Esophagus squamous epithelium (tissue), 5 donors: ENCODE data around the gene PACS2. TPM values are rescaled to one million over a fixed set of nuclear protein-coding genes. Genes with fewer than 3 reads are reported as not detected.

Experiments used
- DNase-seq: peaks from one replicate; lab custom pipeline; 2025; lab: John Stamatoyannopoulos, UW
- H3K27ac ChIP-seq, 4 donors: fragments of 200-600 bp; sonication (generic); one replicate each; pipeline ENCODE4 v1.5.1; 2016 to 2019; ENCODE audit warnings: mild to moderate bottlenecking in 1 of 4
- H3K27me3 ChIP-seq, 4 donors: fragments of 200-600 bp; sonication (generic); 1 replicate in 3 of 4; 2 replicates in 1 of 4; pipeline versions ENCODE4 v1.5.1 to v1.6.0; 2017 to 2021; ENCODE audit warnings: antibody characterized with exemption in 1 of 4
- H3K36me3 ChIP-seq, 3 donors: fragments of 200-600 bp; sonication (generic); one replicate each; pipeline ENCODE4 v1.5.1; 2016 to 2019
- H3K4me1 ChIP-seq, 3 donors: fragments of 200-600 bp; sonication (generic); one replicate each; pipeline ENCODE4 v1.5.1; 2017 to 2019
- H3K4me3 ChIP-seq, 4 donors: fragments of 200-600 bp; sonication (generic); 1 replicate in 3 of 4; 2 replicates in 1 of 4; pipeline ENCODE4 v1.5.1; 2016 to 2019; ENCODE audit warnings: mild to moderate bottlenecking in 2 of 4, moderate library complexity in 1 of 4
- H3K9me3 ChIP-seq, 3 donors: fragments of 200-600 bp; sonication (generic); one replicate each; pipeline ENCODE4 v1.5.1; 2016 to 2019
- POLR2A ChIP-seq, 4 donors: fragments of 450-650 bp; IDR thresholded peaks; one replicate each; pipeline ENCODE4 v1.6.1; 2017; ENCODE audit warnings: antibody characterized with exemption in 4 of 4, mild to moderate bottlenecking in 4 of 4, moderate library complexity in 3 of 4
- WGBS, 2 donors: methylation state at CpG; one replicate each; pipeline ENCODE4 v1.1.5; 2018; 5-methylcytosine and 5-hydroxymethylcytosine counted together
- intact Hi-C: fragments of 100-400 bp; cut with DNase I; formaldehyde crosslinking; loops from one replicate; pipeline ENCODE4 v1.15.0; 2022
- total RNA-seq, 4 donors: library from RNA; depleted of rRNA; stranded (reverse); fragments of >200 nt; gene quantifications; one replicate each; pipeline ENCODE4 v1.1.0, GENCODE V29; 2016
- TF ChIP-seq, protein P1 (sequence below), 6 experiments: fragments of 450-650 bp in 4 of 6; fragments of 200-600 bp in 2 of 6; sonication (generic) in 2 of 6; IDR thresholded peaks; one replicate each; pipeline ENCODE4 v1.5.1; 2016 to 2019; ENCODE audit warnings: antibody characterized with exemption in 6 of 6, mild to moderate bottlenecking in 4 of 6, moderate library complexity in 4 of 6
- donor health status: DM: yes; HTN: yes; CAD: no.

Gene PACS2
- total RNA-seq, 4 donors from 2014 or later = 20.2 to 42.3 (median 30.9) TPM

DNA sequence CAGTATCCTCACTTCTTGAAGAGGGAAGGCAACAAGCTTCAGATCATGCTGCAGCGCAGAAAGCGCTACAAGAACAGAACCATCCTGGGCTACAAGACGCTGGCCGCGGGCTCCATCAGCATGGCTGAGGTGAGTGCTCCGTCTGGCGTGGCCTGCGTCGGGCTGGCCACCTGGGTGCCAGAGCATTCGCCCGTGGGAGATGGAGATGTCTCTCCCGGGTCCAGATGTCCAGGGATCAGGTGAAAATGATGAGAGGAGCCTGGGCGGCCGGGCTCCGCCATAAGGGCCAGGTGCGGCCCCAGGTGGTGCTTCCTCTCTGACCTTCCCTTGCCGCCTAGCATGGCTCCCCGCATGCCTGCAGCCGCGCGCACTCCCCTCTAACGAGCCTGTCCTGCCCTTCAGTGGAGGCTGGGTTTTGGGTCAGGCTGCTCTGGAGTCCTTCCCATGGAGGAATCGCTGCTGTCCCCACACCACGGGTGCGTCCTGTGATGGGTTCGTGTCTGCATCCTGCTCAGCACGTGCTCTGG, 40.6 kb downstream of the PACS2 start:
- no peak for TF ChIP-seq POLR2A (IDR thresholded peaks at IDR 0.05)
- TF ChIP-seq, protein P1, sequence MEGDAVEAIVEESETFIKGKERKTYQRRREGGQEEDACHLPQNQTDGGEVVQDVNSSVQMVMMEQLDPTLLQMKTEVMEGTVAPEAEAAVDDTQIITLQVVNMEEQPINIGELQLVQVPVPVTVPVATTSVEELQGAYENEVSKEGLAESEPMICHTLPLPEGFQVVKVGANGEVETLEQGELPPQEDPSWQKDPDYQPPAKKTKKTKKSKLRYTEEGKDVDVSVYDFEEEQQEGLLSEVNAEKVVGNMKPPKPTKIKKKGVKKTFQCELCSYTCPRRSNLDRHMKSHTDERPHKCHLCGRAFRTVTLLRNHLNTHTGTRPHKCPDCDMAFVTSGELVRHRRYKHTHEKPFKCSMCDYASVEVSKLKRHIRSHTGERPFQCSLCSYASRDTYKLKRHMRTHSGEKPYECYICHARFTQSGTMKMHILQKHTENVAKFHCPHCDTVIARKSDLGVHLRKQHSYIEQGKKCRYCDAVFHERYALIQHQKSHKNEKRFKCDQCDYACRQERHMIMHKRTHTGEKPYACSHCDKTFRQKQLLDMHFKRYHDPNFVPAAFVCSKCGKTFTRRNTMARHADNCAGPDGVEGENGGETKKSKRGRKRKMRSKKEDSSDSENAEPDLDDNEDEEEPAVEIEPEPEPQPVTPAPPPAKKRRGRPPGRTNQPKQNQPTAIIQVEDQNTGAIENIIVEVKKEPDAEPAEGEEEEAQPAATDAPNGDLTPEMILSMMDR (IDR thresholded peaks at IDR 0.05) = no peak
- Histone ChIP-seq H3K4me1 (peaks cover 0 to 6% (median 4%) of the 10 kb centered on the region in 3 donors), H3K9me3 (no peaks in the 10 kb centered on the region), H3K36me3 (peaks cover 0 to 53% (median 0%) of the 10 kb centered on the region in 3 donors), H3K27me3 (no peaks in the 10 kb centered on the region), H3K27ac (no peak overlapping the region), H3K4me3 (no peak overlapping the region)
- 95% methylated on average over 14 of the region's 27 CpGs; no CpG with 5 or more reads in 1 of the 2 donors for WGBS, 2 donors
- intact Hi-C loops = no loop called here
- DNase-seq = no peak

DNA sequence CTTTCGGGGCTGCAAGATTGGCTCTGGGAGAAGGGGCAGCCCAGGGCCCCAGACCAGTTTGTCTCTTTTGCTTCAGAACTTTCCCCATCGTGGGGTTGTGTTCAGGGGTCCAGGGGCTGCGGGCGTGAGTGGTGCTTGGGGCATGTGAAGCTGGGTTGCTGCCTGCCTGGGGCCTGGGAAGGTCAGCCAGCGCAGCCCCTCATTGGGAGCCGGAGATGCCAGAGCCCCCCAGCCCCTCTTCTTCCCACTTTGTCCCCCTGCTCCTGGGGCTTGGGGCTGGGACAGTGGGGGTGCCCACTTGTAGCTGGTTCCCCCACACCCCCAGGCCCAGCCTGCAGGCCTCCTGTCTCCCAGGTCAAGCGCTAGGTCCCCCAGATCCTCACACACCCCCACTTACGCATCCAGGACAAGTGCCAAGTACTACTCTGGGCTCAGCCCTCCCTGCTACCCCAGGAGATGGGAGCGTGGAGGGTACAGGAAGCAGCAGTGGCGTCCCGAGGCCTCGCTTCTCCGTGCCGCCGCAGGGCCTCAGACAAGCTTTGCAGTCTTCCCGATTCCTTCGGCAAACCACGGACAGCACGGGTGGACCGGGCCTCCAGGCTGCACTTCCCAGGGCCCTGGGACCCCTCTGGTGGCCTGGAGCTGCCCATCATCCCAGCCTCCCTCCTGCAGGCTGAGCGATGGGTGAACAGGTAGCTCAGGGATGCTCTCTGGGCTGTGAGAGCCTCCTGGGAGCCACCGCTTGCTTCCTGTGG, 41.5 kb downstream of the PACS2 start:
- peaks cover 0 to 6% (median 4%) of the 10 kb centered on the region in 3 donors for H3K4me1 ChIP-seq
- no peak overlapping the region for H3K4me3 ChIP-seq
- TF ChIP-seq, protein P1 (IDR thresholded peaks at IDR 0.05) = no peak
- intact Hi-C loops = no loop called here
- H3K9me3 ChIP-seq = no peaks in the 10 kb centered on the region
- DNase-seq = no peak
- WGBS, 2 donors = 91 to 93% methylated on average over 3 to 8 of the region's 22 CpGs
- peaks cover 0 to 54% (median 0%) of the 10 kb centered on the region in 3 donors for H3K36me3 ChIP-seq
- no peaks in the 10 kb centered on the region for H3K27me3 ChIP-seq
- H3K27ac ChIP-seq = no peak overlapping the region

DNA sequence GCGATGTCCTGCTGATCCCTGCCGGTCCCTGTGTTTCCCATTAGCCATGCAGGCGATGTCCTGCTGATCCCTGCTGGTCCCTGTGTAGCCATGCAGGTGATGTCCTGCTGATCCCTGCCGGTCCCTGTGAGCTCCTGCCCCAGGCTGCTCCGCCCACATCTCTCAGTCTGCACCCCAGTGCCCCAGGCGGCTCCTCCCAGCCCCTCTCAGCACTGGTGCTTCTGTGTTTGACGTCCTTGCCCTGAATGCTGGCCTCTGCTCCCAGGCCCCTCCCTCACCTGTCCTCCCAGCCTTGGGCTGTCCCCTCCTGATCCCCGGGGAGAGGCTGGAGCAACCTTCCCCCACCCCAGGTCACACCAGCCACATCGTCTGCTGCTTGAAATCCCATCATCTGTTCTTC, 42.4 kb downstream of the PACS2 start:
- 80 to 91% methylated on average over 7 to 8 of the region's 9 CpGs for WGBS, 2 donors
- DNase-seq = no peak
- no peak overlapping the region for H3K27ac ChIP-seq
- peaks cover 0 to 3% (median 1%) of the 10 kb centered on the region in 3 donors for H3K4me1 ChIP-seq
- TF ChIP-seq, protein P1 (IDR thresholded peaks at IDR 0.05) = no peak
- no peak for TF ChIP-seq POLR2A (IDR thresholded peaks at IDR 0.05)
- no peaks in the 10 kb centered on the region for H3K9me3 ChIP-seq
- H3K27me3 ChIP-seq = no peaks in the 10 kb centered on the region
- H3K36me3 ChIP-seq = peaks cover 0 to 60% (median 0%) of the 10 kb centered on the region in 3 donors
- no peak overlapping the region for H3K4me3 ChIP-seq
- intact Hi-C loops = no loop called here

DNA sequence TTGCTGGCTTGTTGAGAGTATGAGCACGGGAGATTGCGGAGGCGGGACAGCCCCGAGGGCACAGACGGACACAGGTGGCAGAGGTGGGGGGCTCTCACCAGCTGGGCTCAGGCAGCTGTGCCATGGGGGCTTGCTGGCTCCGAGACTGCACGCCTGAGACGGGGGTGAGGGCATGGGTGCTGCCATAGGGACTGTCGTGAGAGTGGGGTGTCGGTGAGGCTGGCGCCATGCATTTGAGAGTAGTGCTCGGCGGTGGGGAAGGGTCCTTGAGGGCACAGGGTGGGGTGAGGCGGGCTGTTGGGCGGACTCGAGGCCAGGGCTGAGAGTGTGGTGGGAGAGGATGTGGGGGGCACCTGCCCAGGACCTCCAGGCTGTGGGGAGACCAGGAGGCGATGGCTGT, 43.1 kb downstream of the PACS2 start:
- WGBS, 2 donors = 89 to 96% methylated on average over 3 to 14 of the region's 17 CpGs
- Histone ChIP-seq H3K27me3 (no peaks in the 10 kb centered on the region), H3K9me3 (no peaks in the 10 kb centered on the region), H3K27ac (no peak overlapping the region), H3K4me3 (no peak overlapping the region), H3K4me1 (no peaks in the 10 kb centered on the region), H3K36me3 (peaks cover 0 to 60% (median 0%) of the 10 kb centered on the region in 3 donors)
- intact Hi-C loops = no loop called here
- no peak for DNase-seq
- TF ChIP-seq, protein P1 (IDR thresholded peaks at IDR 0.05) = no peak
- no peak for TF ChIP-seq POLR2A (IDR thresholded peaks at IDR 0.05)

DNA sequence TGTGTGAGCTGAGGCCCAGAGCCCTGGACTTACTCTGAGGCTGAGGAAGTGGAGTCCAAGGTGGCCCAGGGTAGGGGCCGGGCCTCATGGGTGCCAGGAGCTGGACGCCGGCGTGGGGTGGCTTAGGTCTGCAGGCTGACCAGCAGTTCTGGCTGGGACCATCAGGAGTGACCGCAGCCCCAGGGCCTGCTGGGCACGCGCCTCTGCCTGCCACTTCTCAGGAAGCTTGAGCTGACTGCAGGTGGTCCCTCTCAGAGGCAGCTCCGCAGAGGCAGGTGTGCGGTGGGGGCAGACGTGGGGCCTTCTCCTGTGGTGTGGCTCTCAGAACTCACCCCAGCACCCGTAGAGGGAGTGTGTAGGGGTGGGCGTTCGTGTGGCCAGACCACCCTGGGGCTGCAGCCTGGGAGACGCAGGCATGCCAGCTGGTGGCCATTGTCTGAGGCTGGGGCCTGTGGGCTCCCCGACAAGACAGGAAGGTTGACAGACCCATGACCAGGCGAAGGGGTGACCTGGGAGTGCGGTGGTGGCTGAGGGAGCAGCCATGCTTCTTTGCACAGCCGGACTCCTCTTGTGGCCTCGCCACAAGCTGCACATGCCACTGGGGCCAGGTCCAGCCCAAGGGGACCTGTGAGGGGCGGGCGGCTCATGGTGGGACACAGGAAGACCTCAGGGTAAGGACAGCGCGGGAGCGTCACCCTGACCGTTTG, 43.7 kb downstream of the PACS2 start:
- Histone ChIP-seq H3K4me3 (no peak overlapping the region), H3K36me3 (peaks cover 0 to 60% (median 0%) of the 10 kb centered on the region in 3 donors), H3K4me1 (no peaks in the 10 kb centered on the region), H3K27ac (no peak overlapping the region), H3K27me3 (no peaks in the 10 kb centered on the region), H3K9me3 (no peaks in the 10 kb centered on the region)
- intact Hi-C loops = no loop called here
- DNase-seq = no peak
- WGBS, 2 donors = 94 to 96% methylated on average over 10 to 14 of the region's 25 CpGs
- TF ChIP-seq, protein P1 (IDR thresholded peaks at IDR 0.05) = no peak
- no peak for TF ChIP-seq POLR2A (IDR thresholded peaks at IDR 0.05)
